ENCODE measurements around the gene SPATA6.
A peak's percentile ranks its signal among the peaks of the same experiment; 100 is the strongest.
"Not testable (repeated sequence)": the region's sequence is repeated elsewhere in the genome, so short reads cannot be mapped to it uniquely, and the experiment has no call there.

The SPATA6 gene

DNA sequence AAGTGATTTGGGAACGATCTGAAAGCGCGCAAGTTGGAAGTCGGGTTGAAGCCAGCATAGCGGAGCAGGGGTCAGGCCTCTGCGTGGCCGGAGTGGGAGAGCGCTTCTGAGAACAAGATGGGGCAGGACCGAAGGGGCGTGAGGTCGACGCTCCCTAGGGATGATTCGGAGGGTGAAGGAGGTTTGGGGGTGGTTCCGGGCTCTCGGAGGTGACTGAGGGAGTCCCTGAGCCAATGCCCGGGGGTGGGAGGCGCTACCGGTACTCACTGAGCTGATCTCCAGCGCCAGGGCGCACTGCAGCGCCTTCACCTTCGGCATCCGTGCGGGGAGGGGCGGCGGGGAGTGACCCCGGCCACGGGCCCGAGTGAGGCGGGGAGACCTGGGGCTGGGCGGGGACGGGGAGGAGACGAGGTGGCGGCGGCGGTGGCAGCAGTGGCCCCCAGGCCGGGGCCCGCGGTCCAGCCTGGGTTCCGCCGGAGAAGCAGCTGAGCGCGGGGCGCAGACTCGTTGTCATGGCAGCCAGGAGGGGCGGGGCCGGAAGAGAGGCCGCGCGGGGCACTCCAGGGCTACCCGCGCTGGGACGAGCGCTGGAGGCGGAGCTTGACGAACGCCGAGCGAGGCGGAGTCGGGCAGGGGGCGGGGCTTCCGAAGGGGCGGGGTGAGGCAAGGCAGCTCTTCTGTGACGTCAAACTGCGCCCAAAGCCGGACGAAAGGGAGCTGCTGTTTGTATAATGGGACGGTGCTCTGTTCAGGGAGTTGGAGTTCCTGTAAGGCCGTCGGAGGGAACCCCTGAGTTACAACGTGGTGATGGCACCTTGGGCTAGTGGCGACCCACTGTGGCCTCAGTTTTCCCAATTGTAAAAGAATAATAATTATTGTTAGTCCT lies at the start of gene SPATA6:
SPATA6 (minus strand) TSS at position 514 of the 886 bp plus-strand sequence; CDS start at position 318, 196 bp downstream.
- DNase-seq (ENCODE audit: low read depth) = peak; percentile 62
- H3K4me3 ChIP-seq (ENCODE audit: control insufficient read depth, low read depth, low read length) = peak within 1 kb of the TSS; percentile 71
- no peak for TF ChIP-seq CTCF (IDR thresholded peaks at IDR 0.05; ENCODE audit: control insufficient read depth, insufficient read depth, low read depth, low read length, missing control alignments)

- not testable (repeated sequence) for DNase-seq (ENCODE audit: low read depth); H3K4me3 ChIP-seq (ENCODE audit: control insufficient read depth, low read depth, low read length)
These were observed 47.9 kb upstream of the SPATA6 start for GRCh38 chr1:48519896-48520295.

- TF ChIP-seq CTCF (IDR thresholded peaks at IDR 0.05; ENCODE audit: control insufficient read depth, insufficient read depth, low read depth, low read length, missing control alignments) = no peak
- no peak for DNase-seq (ENCODE audit: low read depth)
- H3K4me3 ChIP-seq (ENCODE audit: control insufficient read depth, low read depth, low read length) = no peak overlapping the region
These were observed 34.9 kb upstream of the SPATA6 start for GRCh38 chr1:48506870-48507269.

GRCh38 chr1:48500541-48501450 lies 28.8 kb upstream of the SPATA6 start:
- TF ChIP-seq CTCF (IDR thresholded peaks at IDR 0.05; ENCODE audit: control insufficient read depth, insufficient read depth, low read depth, low read length, missing control alignments) = no peak
- no peak overlapping the region for H3K4me3 ChIP-seq (ENCODE audit: control insufficient read depth, low read depth, low read length)
- no peak for DNase-seq (ENCODE audit: low read depth)

GRCh38 chr1:48499211-48499735 lies 27.3 kb upstream of the SPATA6 start:
- no peak for TF ChIP-seq CTCF (IDR thresholded peaks at IDR 0.05; ENCODE audit: control insufficient read depth, insufficient read depth, low read depth, low read length, missing control alignments)
- DNase-seq (ENCODE audit: low read depth) = no peak

GRCh38 chr1:48498096-48498791 lies 26.2 kb upstream of the SPATA6 start:
- no peak overlapping the region for H3K4me3 ChIP-seq (ENCODE audit: control insufficient read depth, low read depth, low read length)
- TF ChIP-seq CTCF (IDR thresholded peaks at IDR 0.05; ENCODE audit: control insufficient read depth, insufficient read depth, low read depth, low read length, missing control alignments) = peak; percentile 97
- peak; percentile 31 for DNase-seq (ENCODE audit: low read depth)

More at GRCh38 chr1:48499211-48499735, 27.3 kb upstream of the SPATA6 start:
- no peak overlapping the region for H3K4me3 ChIP-seq (ENCODE audit: control insufficient read depth, low read depth, low read length)
